HepG2 (cell line): ENCODE data around the gene HABP4. TPM values are rescaled to one million over a fixed set of nuclear protein-coding genes. Genes with fewer than 3 reads are reported as not detected.

Experiments
- ATAC-seq: fragments of 200-7000 bp; cut with Tn5 transposase; 3 replicates; pipeline ENCODE4 v1.9.1; 2020; ENCODE audit warnings: mild to moderate bottlenecking, moderate library complexity
- BruUV-seq: library from RNA; stranded (reverse); fragments of 400-500 nt; replicated peaks from 2 replicates; lab custom pipeline; 2021; lab: Mats Ljungman, UMichigan
- CTCF ChIA-PET: fragments of 300-600 bp; formaldehyde crosslinking; extraction: SDS; loops from one replicate; lab custom pipeline; 2021; ENCODE audit warnings: low total read pairs, inconsistent platforms, low intra/inter-chr PET ratio; lab: Yijun Ruan, JAX
- POLR2A ChIA-PET: fragments of 350-600 bp; sonication (Branson Sonifier 250); formaldehyde crosslinking; loops from one replicate; lab custom pipeline; 2020; ENCODE audit warnings: antibody characterized with exemption, inconsistent platforms; lab: Yijun Ruan, JAX
- DNase-seq: peaks from one replicate; pipeline ENCODE4 v3.0.0-alpha.2; 2015; ENCODE audit warnings: low spot score
- FAIRE-seq: peaks from 3 replicates; lab custom pipeline; 2011; peaks lifted over from hg19 to GRCh38; lab: Jason Lieb, UNC
- H2AFZ ChIP-seq: one replicate; pipeline ENCODE4 v1.6.1; 2011; ENCODE audit warnings: low read length, inconsistent platforms
- H3K27ac ChIP-seq: fragments of 300-600 bp; 3 replicates; pipeline ENCODE4 v1.8.0; 2011; ENCODE audit warnings: mixed run types, mild to moderate bottlenecking, mixed read lengths, low read length, inconsistent platforms; ENCODE audit not compliant: insufficient read depth; ENCODE audit errors: extremely low read length
- H3K27me3 ChIP-seq, 2 experiments: fragments of 200-600 bp in 1 of 2; 2 replicates in 1 of 2; 3 replicates in 1 of 2; pipeline versions ENCODE4 v1.6.0 to v1.8.0; 2011; ENCODE audit warnings: low read length in 2 of 2, mild to moderate bottlenecking in 2 of 2, moderate library complexity in 2 of 2, inconsistent platforms in 1 of 2; ENCODE audit not compliant: insufficient read depth in 2 of 2, control insufficient read depth in 1 of 2
- H3K36me3 ChIP-seq, 2 experiments: fragments of 200-600 bp in 1 of 2; replicated peaks in 1 of 2; 2 replicates in 1 of 2; 3 replicates in 1 of 2; pipeline versions ENCODE4 v1.5.1 to v1.8.0; 2011; ENCODE audit warnings: low read length in 2 of 2, inconsistent platforms in 1 of 2; ENCODE audit not compliant: insufficient read depth in 2 of 2, control insufficient read depth in 1 of 2
- H3K4me1 ChIP-seq: 2 replicates; pipeline ENCODE4 v1.5.1; 2012; ENCODE audit warnings: low read length, inconsistent platforms; ENCODE audit not compliant: insufficient read depth
- H3K4me2 ChIP-seq: 2 replicates; pipeline ENCODE4 v1.6.0; 2011; ENCODE audit warnings: low read depth, low read length, inconsistent platforms
- H3K4me3 ChIP-seq, 3 experiments: fragments of 200-600 bp in 1 of 3; sonication (generic), shearing (Covaris generic) in 1 of 3; replicated peaks in 1 of 3; 2 replicates each; pipeline ENCODE4 v1.5.1; 2011 to 2016; ENCODE audit warnings: low read length in 3 of 3, inconsistent platforms in 2 of 3, low read depth in 2 of 3, mild to moderate bottlenecking in 2 of 3, control low read depth in 1 of 3, mixed read lengths in 1 of 3; ENCODE audit not compliant: insufficient read depth in 1 of 3
- H3K79me2 ChIP-seq: one replicate; pipeline ENCODE4 v1.6.1; 2011; ENCODE audit warnings: low read length, inconsistent platforms; ENCODE audit not compliant: insufficient read depth
- H3K9ac ChIP-seq: 2 replicates; pipeline ENCODE4 v1.6.0; 2011; ENCODE audit warnings: mild to moderate bottlenecking, low read depth, low read length, inconsistent platforms; ENCODE audit not compliant: insufficient read depth
- H3K9me3 ChIP-seq: 2 replicates; pipeline ENCODE4 v1.5.1; 2012; ENCODE audit warnings: mild to moderate bottlenecking, low read length
- H4K20me1 ChIP-seq: 2 replicates; pipeline ENCODE4 v1.6.0; 2011; ENCODE audit warnings: inconsistent platforms, mild to moderate bottlenecking, low read length, moderate library complexity; ENCODE audit not compliant: insufficient read depth
- ATF7 ChIP-seq, 2 experiments: fragments of 450-650 bp in 1 of 2; sonication (generic) in 1 of 2; formaldehyde crosslinking in 1 of 2; IDR thresholded peaks; 2 replicates each; pipeline versions ENCODE4 v1.4.0 to v1.6.1; 2016 to 2020; ENCODE audit warnings: antibody characterized with exemption in 1 of 2, mild to moderate bottlenecking in 1 of 2, missing genetic modification reagents in 1 of 2
- ERF ChIP-seq: IDR thresholded peaks from 2 replicates; pipeline ENCODE4 v1.6.1; 2018; ENCODE audit warnings: missing biosample characterization, missing genetic modification reagents
- FLYWCH1 ChIP-seq: sonication (generic); formaldehyde crosslinking; IDR thresholded peaks from 2 replicates; pipeline ENCODE4 v1.8.1; 2023; ENCODE audit warnings: mild to moderate bottlenecking, missing genetic modification reagents
- GRHL1 ChIP-seq: sonication (generic); formaldehyde crosslinking; conservative IDR thresholded peaks from 2 replicates; pipeline ENCODE4 v1.8.0; 2022; ENCODE audit warnings: missing genetic modification reagents
- HINFP ChIP-seq: sonication (generic); formaldehyde crosslinking; IDR thresholded peaks from 2 replicates; pipeline ENCODE4 v1.4.0; 2020; ENCODE audit warnings: low read depth, mild to moderate bottlenecking, missing genetic modification reagents
- HNRNPL ChIP-seq: fragments of 200-400 bp; formaldehyde crosslinking; IDR thresholded peaks from 2 replicates; pipeline ENCODE4 v1.6.1; 2017; ENCODE audit warnings: mild to moderate bottlenecking, low read depth, low read length
- MIER3 ChIP-seq: IDR thresholded peaks from 2 replicates; pipeline ENCODE4 v1.6.1; 2016; ENCODE audit warnings: missing compliant biosample characterization, borderline replicate concordance
- NFIC ChIP-seq: IDR thresholded peaks from 2 replicates; pipeline ENCODE4 v1.6.1; 2012; ENCODE audit warnings: mild to moderate bottlenecking, low read length, inconsistent platforms
- RAD51 ChIP-seq: fragments of 450-650 bp; IDR thresholded peaks from 2 replicates; pipeline ENCODE4 v1.6.1; 2016; ENCODE audit warnings: borderline replicate concordance
- YY1 ChIP-seq: IDR thresholded peaks from 2 replicates; pipeline ENCODE4 v1.6.1; 2011; ENCODE audit warnings: low read length, low read depth, moderate library complexity, mild to moderate bottlenecking; ENCODE audit not compliant: insufficient read depth, insufficient replicate concordance
- ZFP82 ChIP-seq: sonication (generic); formaldehyde crosslinking; IDR thresholded peaks from 2 replicates; pipeline ENCODE4 v1.5.1; 2020; ENCODE audit warnings: mild to moderate bottlenecking, missing genetic modification reagents, borderline replicate concordance
- ZNF124 ChIP-seq: sonication (generic); formaldehyde crosslinking; IDR thresholded peaks from 2 replicates; pipeline ENCODE4 v1.4.0; 2020; ENCODE audit warnings: missing genetic modification reagents
- ZNF234 ChIP-seq: sonication (generic); formaldehyde crosslinking; conservative IDR thresholded peaks from 2 replicates; pipeline ENCODE4 v1.5.1; 2020; ENCODE audit warnings: mild to moderate bottlenecking, missing genetic modification reagents
- ZNF597 ChIP-seq: sonication (generic); formaldehyde crosslinking; IDR thresholded peaks from 2 replicates; pipeline ENCODE4 v1.5.0; 2020; ENCODE audit warnings: missing genetic modification reagents
- WGBS: methylation state at CpG from one replicate; pipeline ENCODE4 v1.1.6; 2017; ENCODE audit warnings: low lambda C conversion rate; 5-methylcytosine and 5-hydroxymethylcytosine counted together
- in situ Hi-C: cut with HindIII; loops from 2 replicates; pipeline ENCODE4 v1.10.0; 2017; ENCODE audit warnings: low pct_unique_long_range_greater_than_20kb; ENCODE audit not compliant: extremely low pct_ligation_motif_present
- intact Hi-C: fragments of 100-400 bp; cut with micrococcal nuclease; formaldehyde crosslinking; loops from one replicate; pipeline ENCODE4 v1.10.0; 2022; ENCODE audit not compliant: unreplicated experiment
- polyA plus RNA-seq, 8 experiments: library from polyadenylated mRNA; depleted of rRNA in 3 of 8; stranded (reverse) in 7 of 8; unstranded in 1 of 8; fragments of >200 nt; fragmentation: Illumina TruSeq in 4 of 8; extraction: Trizol in 4 of 8; gene quantifications; 2 replicates each; pipeline versions ENCODE4 v1.2.1 to v1.2.3, GENCODE V29; 2011 to 2016; ENCODE audit warnings: low read depth in 4 of 8, missing spikeins in 1 of 8, mixed read lengths in 1 of 8; ENCODE audit not compliant: insufficient read depth in 1 of 8
- total RNA-seq, 5 experiments: library from RNA; depleted of rRNA; stranded (reverse); fragments of >200 nt; fragmentation: Illumina TruSeq; extraction: Trizol; gene quantifications; 2 replicates each; pipeline ENCODE4 v1.2.3, GENCODE V29; 2016; ENCODE audit warnings: low read depth in 1 of 5

Gene HABP4
- total and polyA plus RNA-seq, 2 of the 13 experiments (the other 11 are each of a cell fraction or from before 2014, with no cell fraction given): 14.3 to 26.6 TPM

- in situ Hi-C loops: loop anchor here (5.0 kb wide), 1 partner anchor 75 kb away; no protein-coding TSS in a partner anchor
- POLR2A ChIA-PET: interaction anchor here (0.7 to 2.0 kb wide), 11 partner anchors 15 to 73 kb away, joined by 3 to 12 read pairs (median 4); partner anchors contain the start of gene SLC35D2
- CTCF ChIA-PET: no interaction called here
- TF ChIP-seq ZNF234 (CRISPR knock-in tag): no peak
- no peak for TF ChIP-seq ZNF597
- TF ChIP-seq ATF7 (IDR thresholded peaks at IDR 0.05): peak; percentile 77
- peak; percentile 86 for TF ChIP-seq ATF7 (CRISPR knock-in tag; IDR thresholded peaks at IDR 0.05)
- no peak for TF ChIP-seq HNRNPL
- TF ChIP-seq MIER3: 0 out of 2 replicates have a peak, but pooled peaks have one; percentile 84
- TF ChIP-seq FLYWCH1: no peak
- TF ChIP-seq YY1: no peak
- TF ChIP-seq NFIC: no peak
- TF ChIP-seq HINFP: 0 out of 2 replicates have a peak, but pooled peaks have one; percentile 52
- peak; percentile 97 for TF ChIP-seq RAD51
- no peak for TF ChIP-seq ZFP82
- peak; percentile 89; the same call in 1 of the 2 replicates for TF ChIP-seq ERF (CRISPR knock-in tag)
- TF ChIP-seq GRHL1 (CRISPR knock-in tag): no peak
- no peak for TF ChIP-seq ZNF124
Measured at GRCh38 chr9:96417051-96417586, 32.9 kb upstream of the HABP4 start.

More at GRCh38 chr9:96417051-96417586, 32.9 kb upstream of the HABP4 start:
- Histone ChIP-seq H3K36me3 (no peaks in the 10 kb centered on the region), H3K27ac (peak overlapping the region; percentile 90), H2AFZ (no peak overlapping the region), H3K9me3 (no peaks in the 10 kb centered on the region), H3K4me1 (peaks cover 64% of the 10 kb centered on the region), H3K4me2 (peak overlapping the region; percentile 97), H3K4me3 (peak overlapping the region; percentile 79 to 89 (median 84)), H3K27me3 (no peaks in the 10 kb centered on the region; a peak in 1 of 5 replicates), H3K9ac (peak overlapping the region; percentile 100), H4K20me1 (no peaks in the 10 kb centered on the region; the same call in 1 of the 2 replicates), H3K79me2 (peaks cover 47% of the 10 kb centered on the region)
- DNase-seq (peak; percentile 68), FAIRE-seq (no peak), ATAC-seq (peak; percentile 17)
- BruUV-seq: no TSS peak
- intact Hi-C loops: loop anchor here (2.0 to 5.0 kb wide), 3 partner anchors 30 to 90 kb away; no protein-coding TSS in a partner anchor
- WGBS: 0% methylated on average over 4 of the region's 50 CpGs
